ENCODE data around the gene RBFOX1. TPM values are rescaled to one million over a fixed set of nuclear protein-coding genes. Genes with fewer than 3 reads are reported as not detected.

RBFOX1 gene
- polyA plus RNA-seq, 1 donor from 2014 or later: 56.8 TPM

- Histone ChIP-seq H3K9me2 (ENCODE audit: insufficient read depth, low read length) (no peaks in the 10 kb centered on the region), H3K9ac (ENCODE audit: low read length) (no peak overlapping the region), H3K4me2 (ENCODE audit: low read length) (no peak overlapping the region), H4K20me1 (ENCODE audit: insufficient read depth) (no peaks in the 10 kb centered on the region), H2AFZ (ENCODE audit: low read depth, low read length) (no peak overlapping the region), H3F3A (ENCODE audit: insufficient read depth, low read length, poor library complexity, severe bottlenecking) (no peaks in the 10 kb centered on the region), H3K4me3 (ENCODE audit: low read length) (no peak overlapping the region), H3K79me2 (replicated peaks; ENCODE audit: insufficient read depth, low read length) (no peaks in the 10 kb centered on the region), H3K9me3 (ENCODE audit: low read length) (no peaks in the 10 kb centered on the region), H3K27ac (ENCODE audit: low read length) (peak overlapping the region; percentile 33), H3K27me3 (ENCODE audit: insufficient read depth, low read depth, low read length) (no peaks in the 10 kb centered on the region), H3K36me3 (ENCODE audit: insufficient read depth, low read length) (no peaks in the 10 kb centered on the region)
- TF ChIP-seq TAF1 (IDR thresholded peaks at IDR 0.05; ENCODE audit: low read depth) (no peak), EZH2 (IDR thresholded peaks at IDR 0.05; ENCODE audit: borderline replicate concordance, insufficient read depth, low read length, poor library complexity, severe bottlenecking) (no peak), CTCF (IDR thresholded peaks at IDR 0.05; ENCODE audit: poor library complexity, severe bottlenecking) (no peak), RAD21 (conservative IDR thresholded peaks at IDR 0.05) (no peak), REST (IDR thresholded peaks at IDR 0.05; ENCODE audit: borderline replicate concordance) (no peak), MXI1 (conservative IDR thresholded peaks at IDR 0.05; ENCODE audit: poor library complexity, severe bottlenecking) (no peak), SMC3 (conservative IDR thresholded peaks at IDR 0.05; ENCODE audit: poor library complexity) (no peak), POLR2AphosphoS5 (IDR thresholded peaks at IDR 0.05) (no peak), EP300 (conservative IDR thresholded peaks at IDR 0.05; ENCODE audit: poor library complexity, severe bottlenecking) (no peak)
Measured at GRCh38 chr16:7443648-7444365, 111.2 kb downstream of the RBFOX1 start.

- H3F3A ChIP-seq (ENCODE audit: insufficient read depth, low read length, poor library complexity, severe bottlenecking): no peaks in the 10 kb centered on the region
- no peaks in the 10 kb centered on the region for H3K9me2 ChIP-seq (ENCODE audit: insufficient read depth, low read length)
- no peak overlapping the region for H2AFZ ChIP-seq (ENCODE audit: low read depth, low read length)
- no peak overlapping the region for H3K9ac ChIP-seq (ENCODE audit: low read length)
- no peaks in the 10 kb centered on the region for H3K27me3 ChIP-seq (ENCODE audit: insufficient read depth, low read depth, low read length)
- H3K4me3 ChIP-seq (ENCODE audit: low read length): no peak overlapping the region
- H3K27ac ChIP-seq (ENCODE audit: low read length): no peak overlapping the region
- H3K79me2 ChIP-seq (replicated peaks; ENCODE audit: insufficient read depth, low read length): no peaks in the 10 kb centered on the region
- H3K4me2 ChIP-seq (ENCODE audit: low read length): no peak overlapping the region
- H3K9me3 ChIP-seq (ENCODE audit: low read length): no peaks in the 10 kb centered on the region
- TF ChIP-seq MXI1 (conservative IDR thresholded peaks at IDR 0.05; ENCODE audit: poor library complexity, severe bottlenecking): no peak
- TF ChIP-seq CTCF (IDR thresholded peaks at IDR 0.05; ENCODE audit: poor library complexity, severe bottlenecking): no peak
- TF ChIP-seq RAD21 (conservative IDR thresholded peaks at IDR 0.05): no peak
- TF ChIP-seq TAF1 (IDR thresholded peaks at IDR 0.05; ENCODE audit: low read depth): no peak
- no peaks in the 10 kb centered on the region for H4K20me1 ChIP-seq (ENCODE audit: insufficient read depth)
- no peaks in the 10 kb centered on the region for H3K36me3 ChIP-seq (ENCODE audit: insufficient read depth, low read length)
Measured at GRCh38 chr16:7449306-7449705, 116.7 kb downstream of the RBFOX1 start.
